HCT116 (cell line): ENCODE data around the gene SUSD4. TPM values are rescaled to one million over a fixed set of nuclear protein-coding genes. Genes with fewer than 3 reads are reported as not detected.

Experiments
- ATAC-seq: fragments of 200-7000 bp; cut with Tn5 transposase; 2 replicates; pipeline ENCODE4 v1.9.1; 2020; ENCODE audit warnings: mild to moderate bottlenecking, moderate library complexity
- BruUV-seq: library from RNA; stranded (reverse); fragments of 400-500 nt; replicated peaks from 2 replicates; lab custom pipeline; 2021; lab: Mats Ljungman, UMichigan
- CTCF ChIA-PET: fragments of 300-600 bp; sonication (Branson Sonifier 250); formaldehyde crosslinking; loops from one replicate; lab custom pipeline; 2021; ENCODE audit warnings: antibody characterized with exemption; lab: Charles Lee
- POLR2A ChIA-PET: fragments of 300-600, 350-600 bp; sonication (Branson Sonifier 250); formaldehyde crosslinking; loops from one replicate; lab custom pipeline; 2021; ENCODE audit warnings: antibody characterized with exemption; lab: Charles Lee
- RAD21 ChIA-PET, 2 experiments: fragments of 300-600 bp; sonication (Branson Sonifier 250); formaldehyde crosslinking; loops; one replicate each; lab custom pipeline; 2023; ENCODE audit warnings: low total read pairs in 2 of 2; ENCODE audit not compliant: uncharacterized antibody in 2 of 2, unreplicated experiment in 2 of 2, low non-redundant PET in 1 of 2; lab: Charles Lee
- DNase-seq: peaks from one replicate; pipeline ENCODE4 v3.0.0-alpha.2; 2010; ENCODE audit warnings: low read depth, low spot score
- H2AFZ ChIP-seq: fragments of 200-600 bp; shearing (Covaris generic), sonication (generic); 2 replicates; pipeline ENCODE4 v1.6.1; 2017; ENCODE audit warnings: low read depth, mixed run types, mixed read lengths, antibody characterized with exemption, low read length; ENCODE audit not compliant: poor library complexity, severe bottlenecking
- H3K27ac ChIP-seq: 2 replicates; pipeline ENCODE4 v1.5.1; 2012; ENCODE audit warnings: low read depth, low read length
- H3K27me3 ChIP-seq: fragments of 200-600 bp; sonication (generic); 2 replicates; pipeline ENCODE4 v1.6.1; 2016; ENCODE audit warnings: mixed run types, low read length, mixed read lengths; ENCODE audit not compliant: insufficient read depth
- H3K36me3 ChIP-seq, 2 experiments: fragments of 200-500 bp in 1 of 2; fragments of 200-600 bp in 1 of 2; sonication (Bioruptor generic) in 1 of 2; sonication (generic) in 1 of 2; 2 replicates each; pipeline versions ENCODE4 v1.5.1 to v1.6.1; 2014 to 2016; ENCODE audit warnings: low read length in 2 of 2, inconsistent platforms in 1 of 2, mixed read lengths in 1 of 2, mixed run types in 1 of 2; ENCODE audit not compliant: insufficient read depth in 2 of 2, control insufficient read depth in 1 of 2
- H3K4me1 ChIP-seq, 2 experiments: fragments of 200-600 bp in 1 of 2; sonication (generic) in 1 of 2; 2 replicates each; pipeline versions ENCODE4 v1.5.1 to v1.6.1; 2012 to 2017; ENCODE audit warnings: low read length in 2 of 2, inconsistent platforms in 1 of 2, mild to moderate bottlenecking in 1 of 2, mixed read lengths in 1 of 2, mixed run types in 1 of 2, moderate library complexity in 1 of 2; ENCODE audit not compliant: insufficient read depth in 2 of 2, control insufficient read depth in 1 of 2
- H3K4me2 ChIP-seq: fragments of 200-600 bp; sonication (generic); 2 replicates; pipeline ENCODE4 v1.6.1; 2017; ENCODE audit warnings: mixed run types, low read length, mixed read lengths
- H3K4me3 ChIP-seq, 2 experiments: fragments of 200-600 bp in 1 of 2; sonication (generic) in 1 of 2; replicated peaks in 1 of 2; 2 replicates each; pipeline ENCODE4 v1.5.1; 2011 to 2016; ENCODE audit warnings: low read length in 2 of 2, control low read depth in 1 of 2, low read depth in 1 of 2, mild to moderate bottlenecking in 1 of 2, mixed read lengths in 1 of 2, mixed run types in 1 of 2
- H3K79me2 ChIP-seq: fragments of 200-600 bp; sonication (generic); 2 replicates; pipeline ENCODE4 v1.6.1; 2017; ENCODE audit warnings: mild to moderate bottlenecking, mixed run types, low read length, moderate library complexity, mixed read lengths; ENCODE audit not compliant: insufficient read depth
- H3K9ac ChIP-seq: fragments of 200-600 bp; sonication (generic); 2 replicates; pipeline ENCODE4 v1.6.1; 2016; ENCODE audit warnings: low read length, mixed read lengths
- H3K9me2 ChIP-seq: fragments of 200-600 bp; sonication (generic), shearing (Covaris generic); 2 replicates; pipeline ENCODE4 v1.6.1; 2017; ENCODE audit warnings: mixed run types, mild to moderate bottlenecking, moderate library complexity; ENCODE audit not compliant: insufficient read depth
- H3K9me3 ChIP-seq, 2 experiments: fragments of 200-500 bp in 1 of 2; fragments of 200-600 bp in 1 of 2; sonication (Bioruptor generic) in 1 of 2; sonication (generic) in 1 of 2; 2 replicates each; pipeline ENCODE4 v1.6.1; 2014 to 2017; ENCODE audit warnings: low read length in 2 of 2, mixed read lengths in 2 of 2, inconsistent platforms in 1 of 2, low read depth in 1 of 2, mild to moderate bottlenecking in 1 of 2, mixed run types in 1 of 2, moderate library complexity in 1 of 2; ENCODE audit not compliant: control insufficient read depth in 1 of 2, insufficient read depth in 1 of 2
- H4K20me1 ChIP-seq: fragments of 200-600 bp; sonication (generic), shearing (Covaris generic); 2 replicates; pipeline ENCODE4 v1.6.1; 2017; ENCODE audit warnings: mixed run types, mild to moderate bottlenecking, moderate library complexity; ENCODE audit not compliant: insufficient read depth
- EGR1 ChIP-seq: IDR thresholded peaks from 2 replicates; pipeline ENCODE4 v1.6.1; 2012; ENCODE audit warnings: low read depth
- EZH2phosphoT487 ChIP-seq: fragments of 200-600 bp; IDR thresholded peaks from 2 replicates; pipeline ENCODE4 v1.6.1; 2018; ENCODE audit warnings: antibody characterized with exemption, borderline replicate concordance
- JUND ChIP-seq: IDR thresholded peaks from 2 replicates; pipeline ENCODE4 v1.6.1; 2012
- MAX ChIP-seq: IDR thresholded peaks from 2 replicates; pipeline ENCODE4 v1.6.1; 2012
- RAD21 ChIP-seq: IDR thresholded peaks from 2 replicates; pipeline ENCODE4 v1.6.1; 2012; ENCODE audit warnings: low read depth, mild to moderate bottlenecking
- TCF7L2 ChIP-seq: IDR thresholded peaks from 2 replicates; pipeline ENCODE4 v1.7.0; 2011; ENCODE audit warnings: borderline replicate concordance, inconsistent platforms; ENCODE audit not compliant: insufficient read depth, insufficient read length; ENCODE audit errors: extremely low read depth
- ZBTB33 ChIP-seq: IDR thresholded peaks from 2 replicates; pipeline ENCODE4 v1.6.1; 2011; ENCODE audit warnings: mild to moderate bottlenecking, low read length, moderate library complexity; ENCODE audit not compliant: insufficient replicate concordance; ENCODE audit errors: extremely low read depth
- intact Hi-C: fragments of 100-400 bp; cut with micrococcal nuclease; formaldehyde crosslinking; loops from 2 replicates; pipeline ENCODE4 v1.10.0; 2022
- total RNA-seq: library from RNA; stranded (reverse); gene quantifications from one replicate; pipeline ENCODE4 v1.2.1, GENCODE V29; 2021; ENCODE audit not compliant: unreplicated experiment

The SUSD4 gene
- total RNA-seq, 1 experiment from 2014 or later: 0.59 TPM

- Histone ChIP-seq H4K20me1 (no peaks in the 10 kb centered on the region), H3K9ac (no peak overlapping the region)
Measured at GRCh38 chr1:223308136-223308535, 55.8 kb downstream of the SUSD4 start.

GRCh38 chr1:223307544-223307943 lies 56.4 kb downstream of the SUSD4 start:
- CTCF ChIA-PET: no interaction called here
- H3K79me2 ChIP-seq: no peaks in the 10 kb centered on the region
- ATAC-seq: no peak
- TF ChIP-seq MAX: no peak
- no peak for TF ChIP-seq EGR1
- TF ChIP-seq ZBTB33: no peak
- no peaks in the 10 kb centered on the region for H3K9me2 ChIP-seq
- no peaks in the 10 kb centered on the region for H4K20me1 ChIP-seq
- no peaks in the 10 kb centered on the region for H3K36me3 ChIP-seq
- H3K9me3 ChIP-seq: peaks cover 0 to 7% of the 10 kb centered on the region in 2 experiments; a peak in 2 of 4 replicates
- intact Hi-C loops: no loop called here
- RAD21 ChIA-PET: no interaction called here
- DNase-seq: no peak
- H3K27ac ChIP-seq: no peak overlapping the region
- no peak overlapping the region for H3K9ac ChIP-seq
- no TSS peak for BruUV-seq
- 0 out of 2 replicates have a peak, but pooled peaks cover 3% of the 10 kb centered on the region for H3K27me3 ChIP-seq
- POLR2A ChIA-PET: no interaction called here
- H2AFZ ChIP-seq: no peak overlapping the region
- no peak overlapping the region for H3K4me3 ChIP-seq
- H3K4me2 ChIP-seq: no peak overlapping the region
- H3K4me1 ChIP-seq: no peaks in the 10 kb centered on the region

More at GRCh38 chr1:223308136-223308535, 55.8 kb downstream of the SUSD4 start:
- DNase-seq (no peak), ATAC-seq (no peak)
- no peak overlapping the region for H3K27ac ChIP-seq
- CTCF ChIA-PET: no interaction called here
- H3K36me3 ChIP-seq: no peaks in the 10 kb centered on the region
- intact Hi-C loops: no loop called here
- no TSS peak for BruUV-seq
- RAD21 ChIA-PET: no interaction called here
- H2AFZ ChIP-seq: no peak overlapping the region
- no peak overlapping the region for H3K4me3 ChIP-seq
- TF ChIP-seq RAD21 (no peak), EZH2phosphoT487 (no peak), JUND (no peak), TCF7L2 (no peak)
- no peaks in the 10 kb centered on the region for H3K9me2 ChIP-seq
- H3K4me2 ChIP-seq: no peak overlapping the region
- H3K9me3 ChIP-seq: peaks cover 0 to 5% of the 10 kb centered on the region in 2 experiments; a peak in 2 of 4 replicates
- H3K4me1 ChIP-seq: no peaks in the 10 kb centered on the region
- 0 out of 2 replicates have a peak, but pooled peaks cover 3% of the 10 kb centered on the region for H3K27me3 ChIP-seq
- POLR2A ChIA-PET: no interaction called here
- H3K79me2 ChIP-seq: no peaks in the 10 kb centered on the region
